Measurements from ENCODE around the gene AHCY.
"Not testable (repeated sequence)": the region's sequence is repeated elsewhere in the genome, so short reads cannot be mapped to it uniquely, and the experiment has no call there.

Gene AHCY

GRCh38 chr20:34322267-34323105 is 19.3 kb upstream of the AHCY start:
- no peak for DNase-seq

DNA sequence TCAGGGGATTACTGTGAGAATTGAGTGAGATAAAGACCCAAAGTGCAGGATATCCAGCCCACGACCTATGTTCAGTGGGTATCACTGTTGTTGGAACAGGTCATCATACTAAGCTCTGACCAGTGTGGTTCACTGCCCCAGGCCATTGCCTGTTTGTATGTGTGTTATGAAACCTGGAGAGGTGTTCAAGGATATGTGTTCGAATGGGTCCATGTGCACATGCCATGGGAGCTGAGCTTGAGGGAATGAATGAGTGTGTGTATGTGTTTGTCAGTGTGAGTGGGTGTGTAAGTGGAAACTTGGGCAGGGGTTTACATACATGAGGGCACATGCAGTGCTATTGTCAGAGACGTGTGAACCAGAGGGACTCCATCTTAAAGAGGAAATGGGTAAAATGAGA is 17.7 kb upstream of the AHCY start:
- DNase-seq, result no peak

- DNase-seq, result no peak
Observed at GRCh38 chr20:34318609-34319443, 15.7 kb upstream of the AHCY start.

DNA sequence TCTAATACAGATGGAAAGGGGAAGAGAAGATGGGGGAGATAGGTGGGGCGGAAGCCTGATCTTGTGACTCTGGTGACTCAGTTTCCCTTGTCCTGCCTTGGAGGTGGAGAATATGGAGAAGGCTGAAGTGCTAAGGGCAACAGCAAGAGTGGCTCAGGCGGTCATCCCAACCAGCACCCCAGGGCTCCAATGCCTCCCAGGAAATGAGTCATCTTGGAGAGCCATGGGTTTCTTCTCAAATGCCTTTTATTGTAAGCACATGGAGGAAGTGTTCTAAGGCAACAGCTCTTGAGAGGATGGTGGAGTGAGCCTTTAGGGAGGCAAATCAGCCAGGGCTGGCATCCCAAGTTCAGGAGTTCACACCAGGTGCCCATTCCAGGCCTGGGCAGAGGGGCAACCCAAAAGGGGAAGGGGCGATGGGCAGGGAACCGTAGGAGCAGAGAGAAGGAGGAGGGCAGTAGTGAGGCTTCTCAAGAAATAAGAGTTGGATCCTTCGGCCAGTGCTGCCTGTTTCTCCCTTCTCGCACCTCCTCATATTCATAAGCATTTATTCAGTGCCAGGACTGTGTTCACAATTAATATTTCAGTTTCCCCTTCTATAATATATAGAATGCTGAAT is 13.2 kb upstream of the AHCY start:
- peak; percentile 59 for DNase-seq

DNA sequence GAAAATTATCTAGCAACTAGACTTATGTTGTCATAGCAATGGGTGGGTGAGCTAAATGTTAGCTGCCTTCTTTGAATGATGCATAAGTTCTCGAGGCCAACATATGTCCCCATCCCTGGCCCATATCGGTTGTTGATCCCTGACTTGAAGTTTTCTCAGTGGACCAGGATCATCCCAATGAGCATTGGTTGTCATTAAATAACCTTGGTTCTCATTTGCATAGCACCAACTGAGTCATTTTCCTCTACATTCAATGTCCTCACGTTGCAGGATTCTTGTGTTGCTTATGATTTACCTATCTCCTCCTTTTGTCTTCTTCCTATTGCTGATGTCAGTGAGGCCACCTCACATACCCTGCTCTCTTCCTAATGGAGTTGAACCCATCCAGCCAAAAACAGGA is 12.1 kb upstream of the AHCY start:
- DNase-seq, result no peak

DNA sequence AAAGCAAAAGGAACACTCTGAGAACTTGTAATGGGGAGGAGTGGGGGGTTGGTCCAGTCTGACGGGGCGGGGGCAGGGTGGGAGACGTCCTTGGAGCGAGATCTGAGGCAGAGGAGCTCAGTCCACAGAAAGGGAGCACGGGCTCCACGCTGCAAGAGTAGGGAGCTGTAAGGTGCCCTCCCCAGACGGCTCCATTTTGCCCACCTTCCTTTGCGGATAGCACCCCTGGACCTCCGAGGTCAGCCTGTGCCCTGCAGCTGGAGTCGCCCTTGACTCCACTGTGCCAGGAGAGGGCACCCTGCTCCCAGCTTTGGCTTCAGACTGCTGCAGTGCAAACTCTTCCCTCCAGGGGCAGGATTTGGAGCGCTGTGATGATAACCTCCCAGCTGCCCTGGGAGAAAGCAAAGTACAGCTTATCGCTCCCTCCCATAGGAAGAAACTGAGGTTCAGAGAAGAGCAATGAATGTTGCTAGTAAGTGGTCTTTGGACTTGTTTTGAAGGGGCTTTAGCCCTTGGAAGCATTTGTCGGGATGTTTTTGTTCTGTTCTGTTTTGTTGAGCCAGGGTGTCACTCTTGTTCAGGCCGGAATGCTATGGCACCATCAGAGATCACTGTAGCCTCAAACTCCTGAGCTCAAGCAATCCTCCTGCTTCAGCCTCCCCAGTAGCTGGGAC is 9.5 kb upstream of the AHCY start:
- peak; percentile 93 for DNase-seq

DNA sequence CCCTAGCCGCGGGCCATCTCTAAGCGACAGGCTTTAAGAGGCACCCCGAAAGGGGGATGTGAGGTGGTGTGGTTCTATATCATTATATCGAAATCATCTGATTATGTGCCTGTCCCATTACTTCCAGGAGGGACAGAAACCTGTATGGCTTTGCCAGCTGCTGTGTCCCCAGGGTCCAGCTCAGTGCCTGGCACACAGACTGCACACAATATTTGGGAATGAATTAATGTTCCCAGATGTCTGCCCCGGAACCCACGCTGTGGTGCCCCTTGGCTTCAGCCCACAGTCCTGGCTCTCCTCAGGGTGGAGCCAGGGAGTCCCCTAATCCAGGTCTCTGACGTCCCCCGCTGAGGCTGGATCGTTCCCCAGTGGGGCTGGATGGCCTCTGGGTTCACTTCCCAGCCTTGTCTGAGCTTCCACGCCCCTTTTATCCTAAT is 8.9 kb upstream of the AHCY start:
- DNase-seq, result no peak

DNA sequence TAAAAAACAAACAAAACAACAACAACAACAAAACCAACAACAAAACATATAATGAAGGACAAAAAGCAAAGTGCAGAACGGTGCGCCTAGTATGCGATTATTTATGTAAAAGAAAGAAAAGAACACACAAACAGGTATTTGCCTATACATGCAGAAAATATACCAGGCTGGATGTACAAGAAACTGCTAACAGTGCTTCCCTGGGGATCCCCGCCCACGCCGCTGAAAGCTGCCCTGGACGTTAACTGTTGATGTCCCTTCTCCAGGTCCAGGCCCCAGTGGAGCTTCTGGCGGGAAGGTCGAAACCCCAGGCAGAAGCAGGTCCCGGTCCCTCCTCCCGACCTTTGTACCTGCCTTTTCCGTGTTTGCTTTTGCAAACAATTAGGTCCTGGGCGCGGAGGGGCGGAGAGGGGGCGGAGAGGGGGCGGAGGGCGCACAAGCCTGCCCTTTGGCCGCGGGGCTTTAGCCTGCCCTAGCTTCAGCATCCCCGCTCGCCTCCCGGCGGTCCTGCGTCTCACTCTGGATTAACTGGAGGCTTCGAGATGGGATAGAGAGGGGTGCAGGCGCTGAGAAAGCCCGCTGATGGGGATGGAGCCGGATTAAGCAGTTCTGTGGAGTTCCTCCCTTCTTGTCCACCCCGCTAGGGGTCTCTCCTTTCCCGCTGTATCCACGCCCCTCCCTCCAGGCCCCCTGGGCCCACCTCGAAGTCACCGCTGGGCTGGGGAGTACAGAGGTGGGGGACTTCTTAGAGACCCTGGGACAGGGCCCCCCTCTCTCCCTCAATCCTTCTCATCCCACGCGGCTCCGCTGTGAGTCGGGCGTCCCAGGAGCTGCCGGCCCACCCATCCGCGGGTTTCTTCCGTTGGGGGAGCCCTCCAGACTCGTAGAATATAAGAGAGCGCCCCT is 8.2 kb upstream of the AHCY start:
- no peak for DNase-seq

DNA sequence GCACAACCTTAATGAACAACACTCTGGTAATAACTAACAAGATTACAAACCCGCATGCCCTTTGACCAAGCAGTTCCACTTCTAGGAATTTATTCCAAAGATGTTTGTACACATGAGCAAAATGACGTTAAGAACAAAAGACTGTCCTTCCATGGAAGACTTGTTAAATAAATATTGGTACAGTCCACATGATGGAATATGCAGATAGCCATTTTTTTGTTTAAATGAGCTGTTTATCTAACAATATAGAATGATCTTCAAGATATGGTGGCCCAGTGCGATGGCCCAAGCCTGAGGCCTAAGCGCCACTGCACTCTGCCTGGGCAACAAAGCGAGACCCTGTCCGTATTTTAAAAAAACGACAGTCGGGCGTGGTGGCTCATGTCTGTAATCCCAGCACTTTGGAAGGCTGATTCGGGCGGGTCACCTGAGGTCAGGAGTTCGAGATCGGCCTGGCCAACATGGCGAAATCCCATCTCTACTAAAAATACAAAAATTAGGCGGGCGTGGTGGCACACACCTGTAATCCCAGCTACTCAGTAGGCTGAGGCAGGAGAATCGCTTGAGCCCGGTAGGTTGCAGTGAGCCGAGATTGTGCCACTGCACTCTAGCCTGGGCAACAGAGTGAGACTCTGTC is 7.4 kb upstream of the AHCY start:
- no peak for DNase-seq

DNA sequence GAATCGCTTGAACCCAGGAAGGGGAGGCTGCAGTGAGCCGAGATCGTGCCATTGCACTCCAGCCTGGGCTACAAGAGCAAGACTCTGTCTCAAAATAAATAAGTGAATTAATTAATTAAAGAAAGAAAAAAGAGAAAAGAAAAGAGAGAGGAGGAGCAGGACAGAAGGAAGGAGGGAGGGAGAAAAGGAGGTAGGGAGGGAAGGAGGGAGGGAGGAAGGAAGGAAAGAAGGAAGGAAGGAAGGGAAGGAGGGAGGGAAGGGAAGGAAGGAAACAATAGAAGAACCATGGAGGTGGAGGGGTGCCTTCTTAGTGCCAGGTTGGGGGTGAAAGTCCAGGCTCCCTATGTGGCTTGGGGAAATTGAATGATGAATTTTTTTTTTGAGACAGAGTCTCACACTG is 6.5 kb upstream of the AHCY start:
- no peak for DNase-seq

DNA sequence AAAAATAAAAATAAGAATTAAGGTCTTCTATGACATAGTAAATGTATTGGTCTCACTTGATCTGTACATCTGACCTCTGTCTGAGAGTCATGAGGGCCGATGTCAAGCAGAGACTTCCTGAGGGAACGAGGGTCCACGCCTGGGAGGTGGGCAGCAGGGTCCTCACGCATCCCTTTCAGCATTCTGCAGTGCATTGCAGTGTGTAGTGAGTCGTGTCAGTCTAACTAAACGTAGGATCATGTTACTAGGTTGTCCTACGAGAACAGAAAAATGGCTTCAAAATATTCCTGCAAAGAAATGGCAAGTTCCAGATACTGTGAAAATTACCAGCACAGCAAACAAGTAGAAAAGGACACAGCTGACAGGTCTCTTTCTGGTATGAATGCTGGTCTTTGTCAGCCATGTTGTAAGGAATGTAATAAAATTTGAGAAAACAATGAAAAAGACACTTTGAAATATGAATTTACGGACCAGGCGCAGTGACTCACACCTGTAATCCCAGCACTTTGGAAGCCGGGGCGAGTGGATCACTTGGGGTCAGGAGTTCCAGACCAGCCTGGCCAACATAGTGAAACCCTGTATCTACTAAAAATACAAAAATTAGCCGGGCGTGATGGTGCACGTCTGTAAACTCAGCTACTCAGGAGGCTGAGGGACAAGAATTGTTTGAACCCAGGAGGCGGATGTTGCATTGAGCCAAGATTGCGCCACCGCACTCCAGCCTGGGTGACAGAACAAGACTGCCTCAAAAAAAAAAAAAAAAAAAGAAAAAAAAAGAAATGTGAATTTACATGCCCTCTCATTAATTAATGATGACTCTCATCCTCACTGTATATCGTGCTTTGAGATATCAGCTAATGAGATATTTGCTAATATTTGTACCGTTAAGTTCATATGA is 2.4 kb upstream of the AHCY start:
- peak; percentile 18 for DNase-seq

GRCh38 chr20:34302312-34302722 is 838 bp downstream of the AHCY start:
- no peak for DNase-seq

DNA sequence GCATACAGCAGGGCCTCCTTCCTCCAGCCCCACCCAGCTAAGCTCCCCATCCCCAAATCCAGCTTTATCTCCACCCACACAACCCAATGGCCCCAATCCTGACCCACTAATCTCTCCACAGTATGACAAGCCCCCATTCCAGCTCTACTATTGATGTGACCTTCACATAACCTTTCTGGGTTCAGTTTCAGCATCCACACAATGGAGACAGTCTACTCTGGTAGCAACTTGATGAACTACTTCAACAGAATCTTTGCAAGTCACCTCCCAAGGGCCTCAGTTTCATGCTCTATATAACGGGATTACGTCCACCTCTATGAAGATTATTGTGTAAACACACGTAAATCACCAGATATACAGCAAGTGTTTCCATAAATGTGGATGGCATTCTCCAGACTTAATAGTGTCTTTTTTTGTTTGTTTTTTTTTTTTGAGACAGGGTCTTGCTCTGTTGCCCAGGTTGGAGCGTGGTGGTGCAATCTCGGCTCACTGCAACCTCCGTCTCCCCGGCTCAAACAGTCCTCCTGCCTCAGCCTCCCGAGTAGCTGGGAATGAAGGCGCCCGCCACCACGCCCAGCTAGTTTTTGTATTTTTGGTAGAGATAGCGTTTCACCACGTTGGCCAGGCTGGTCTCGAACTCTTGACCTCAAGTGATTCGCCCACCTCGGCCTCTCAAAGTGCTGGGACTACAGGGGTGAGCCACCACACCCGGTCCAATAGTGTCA is 1.4 kb downstream of the AHCY start:
- no peak for DNase-seq

DNA sequence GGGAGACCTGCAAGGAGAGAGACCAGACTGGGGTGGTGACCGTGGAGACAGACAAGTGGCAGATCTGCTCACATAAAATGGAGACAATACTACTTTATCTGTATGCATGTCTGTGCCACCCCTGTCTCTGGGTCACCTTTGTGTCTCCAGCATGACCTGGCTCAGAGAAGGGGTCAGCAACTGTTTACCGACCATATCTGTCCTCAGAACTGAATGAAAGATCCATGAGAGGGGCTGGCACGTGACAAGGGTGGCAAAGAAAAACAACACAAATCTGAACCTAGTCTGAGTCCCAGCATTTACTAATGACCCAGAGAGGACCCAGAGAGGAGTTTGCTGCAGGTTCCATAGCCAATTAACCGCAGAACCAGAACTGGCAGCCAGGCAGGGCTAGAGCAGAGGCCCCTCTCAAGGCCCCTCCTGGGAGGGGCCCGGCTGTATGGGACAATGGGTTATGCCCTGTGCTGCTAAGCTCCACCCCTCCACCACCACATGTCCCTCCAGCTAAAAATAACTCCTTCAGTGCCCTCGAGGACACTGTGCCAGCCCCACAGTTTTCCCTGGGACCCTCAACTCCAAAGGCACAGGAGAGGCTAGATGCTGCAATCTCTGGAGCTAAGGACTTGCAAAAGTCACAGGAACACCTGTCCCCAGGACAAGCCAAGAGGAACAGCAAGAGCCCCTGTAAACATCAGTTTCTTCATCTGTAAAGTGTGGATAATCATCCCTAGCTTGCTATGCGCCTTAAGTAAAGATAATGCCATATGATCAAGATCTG is 2.2 kb downstream of the AHCY start:
- DNase-seq, result no peak

DNA sequence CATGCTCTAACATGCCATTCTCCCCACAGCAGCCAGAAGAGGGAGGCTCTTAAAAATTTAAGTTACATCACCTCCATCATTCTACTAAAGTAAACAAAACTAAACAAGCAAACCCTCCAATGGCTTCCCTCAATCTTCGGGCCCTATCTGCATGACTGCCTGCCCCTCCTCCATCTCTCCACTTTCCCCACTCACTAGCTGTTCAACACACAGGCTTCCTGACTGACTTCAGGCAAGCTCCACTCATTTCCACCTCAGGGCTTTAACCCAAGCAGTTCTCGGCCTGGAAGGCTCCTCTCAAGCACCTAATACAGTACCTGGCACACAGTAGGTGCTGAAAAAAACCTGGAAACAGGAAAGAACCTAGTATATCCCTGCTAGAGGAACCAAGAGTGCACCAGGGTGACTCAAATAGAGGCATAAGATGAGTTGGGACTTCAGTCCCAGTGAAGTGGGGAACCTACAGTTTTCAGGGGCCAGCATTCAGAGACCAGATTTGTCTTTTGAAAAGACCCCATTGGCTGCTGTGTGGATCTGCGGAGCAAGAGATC is 2.8 kb downstream of the AHCY start:
- DNase-seq, result no peak

- peak; percentile 71 for DNase-seq
Observed at GRCh38 chr20:34299556-34300255, 3.4 kb downstream of the AHCY start.

DNA sequence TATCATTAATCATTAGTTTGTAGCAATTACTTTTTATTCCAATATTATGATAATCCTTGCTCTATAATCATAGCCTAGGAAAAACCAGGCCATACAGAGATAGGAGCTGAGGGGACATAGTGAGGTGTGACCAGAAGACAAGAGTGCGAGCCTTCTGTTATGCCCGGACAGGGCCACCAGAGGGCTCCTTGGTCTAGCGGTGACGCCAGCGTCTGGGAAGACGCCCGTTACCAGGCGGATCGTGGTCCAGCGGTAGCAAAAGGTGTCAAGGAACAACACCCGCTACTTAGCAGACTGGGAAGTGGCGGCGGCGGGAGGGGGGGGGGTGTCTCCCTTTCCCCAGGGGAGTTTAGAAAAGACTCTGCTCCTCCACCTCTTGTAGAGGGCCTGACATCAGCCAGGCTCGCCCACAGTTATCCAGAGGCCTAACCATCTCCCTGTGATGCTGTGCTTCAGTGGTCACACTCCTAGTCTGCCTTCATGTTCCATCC is 4.8 kb downstream of the AHCY start:
- DNase-seq, result not testable (repeated sequence)

DNA sequence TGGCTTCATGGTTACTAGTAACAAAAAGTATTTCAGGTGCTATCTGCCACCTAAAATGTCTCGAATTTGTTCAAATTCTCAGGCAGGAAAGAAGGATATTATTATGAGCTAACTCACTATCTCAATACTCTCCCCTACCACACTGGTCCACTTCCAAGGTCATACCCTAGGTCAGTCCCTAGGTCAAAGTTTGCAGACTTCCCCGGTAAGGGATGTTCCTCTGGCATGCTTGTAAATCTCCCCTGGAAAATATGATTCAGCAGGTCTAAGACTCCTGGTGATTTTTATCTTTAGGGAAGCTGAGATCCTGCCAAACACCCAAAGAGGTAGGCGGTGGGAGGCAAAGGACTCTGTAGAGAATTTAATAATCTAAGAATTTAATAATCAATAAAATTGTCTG is 6.7 kb downstream of the AHCY start:
- no peak for DNase-seq
